ENCODE measurements around the gene CENPB.

The CENPB gene

GRCh38 chr20:3749087-3749688 lies 37.4 kb downstream of the CENPB start:
- DNase-seq: no peak

DNA sequence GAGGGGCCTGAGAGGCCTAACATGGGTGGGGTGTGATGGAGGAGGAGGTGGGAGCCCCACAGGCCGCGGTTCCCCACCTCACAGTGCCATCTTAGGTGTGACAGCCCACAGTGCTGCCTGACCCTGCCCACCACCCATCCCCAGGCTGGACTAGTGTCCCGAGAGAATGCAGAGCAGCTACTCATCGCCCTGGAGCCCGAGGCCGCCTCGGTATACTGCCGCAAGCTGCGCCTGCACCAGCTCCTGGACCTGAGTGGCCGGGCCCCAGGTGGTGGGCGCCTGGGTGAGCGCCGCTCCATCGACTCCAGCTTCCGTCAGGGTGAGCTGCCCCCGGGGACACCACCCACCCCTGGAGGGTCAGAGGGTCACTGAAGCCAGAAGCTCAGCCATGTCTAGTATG lies 38.5 kb downstream of the CENPB start:
- DNase-seq: no peak

DNA sequence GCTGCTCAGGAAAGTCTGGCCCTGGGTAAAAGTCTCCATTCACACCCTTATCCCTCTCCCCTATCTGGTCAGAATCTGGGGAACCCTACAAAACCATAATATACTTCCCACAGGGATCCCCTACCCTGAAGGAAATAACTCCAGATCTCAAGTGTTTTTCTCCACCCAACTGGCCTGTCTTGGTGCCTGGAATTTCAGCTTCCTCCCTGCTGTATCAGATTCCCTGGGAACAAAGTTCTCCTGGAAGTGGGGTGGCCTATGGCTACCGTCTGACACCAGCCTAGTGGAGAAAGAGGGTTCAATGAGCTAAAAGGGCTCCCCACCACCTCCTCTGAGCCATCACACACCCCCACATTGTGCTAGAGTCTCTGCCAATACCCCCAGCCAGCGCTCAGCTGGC lies 39.1 kb downstream of the CENPB start:
- DNase-seq: no peak

DNA sequence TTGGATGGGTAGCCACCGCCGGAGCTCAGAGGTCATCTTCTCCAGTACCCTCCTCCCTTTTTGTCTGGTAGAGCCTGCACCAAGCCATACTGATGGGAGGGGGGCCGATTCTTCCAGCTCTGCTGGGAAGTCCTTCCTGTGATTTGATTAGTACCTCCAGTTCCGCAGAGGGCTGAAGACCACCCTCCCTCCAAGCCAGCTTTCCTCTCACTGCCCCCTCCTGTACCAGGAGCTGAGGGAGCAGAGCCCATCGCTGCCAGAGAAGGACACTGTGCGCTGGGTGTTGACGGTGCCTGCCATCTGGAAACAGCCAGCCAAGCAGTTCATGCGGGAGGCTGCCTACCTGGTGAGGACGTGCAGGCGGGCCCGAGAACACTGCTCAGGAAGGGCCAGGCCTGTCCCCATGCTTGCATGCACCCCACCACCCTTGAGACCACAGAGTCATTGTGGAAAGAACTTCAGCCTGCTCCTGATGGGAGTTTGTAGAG lies 40.8 kb downstream of the CENPB start:
- no peak for DNase-seq

GRCh38 chr20:3744806-3745685 lies 41.5 kb downstream of the CENPB start:
- DNase-seq: no peak

- no peak for DNase-seq
Observed at GRCh38 chr20:3744037-3744436, 42.5 kb downstream of the CENPB start.

DNA sequence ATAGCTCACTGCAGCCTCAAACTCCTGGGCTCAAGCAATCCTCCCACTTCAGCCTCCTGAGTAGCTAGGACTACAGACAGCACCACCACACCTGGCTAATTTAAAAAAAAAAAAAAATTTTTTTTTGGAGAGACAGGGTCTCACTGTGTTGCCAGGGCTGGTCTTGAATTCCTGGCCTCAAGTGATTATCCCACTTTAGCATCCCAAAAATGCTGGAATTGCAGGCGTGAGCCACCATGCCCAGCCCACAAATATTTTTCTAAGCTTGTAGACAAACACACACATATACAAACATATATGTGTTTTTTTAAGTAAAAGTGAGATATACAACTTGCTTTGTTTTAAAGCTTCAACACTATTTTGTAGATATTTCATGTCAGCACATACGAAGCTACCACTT lies 43.3 kb downstream of the CENPB start:
- DNase-seq: no peak

- DNase-seq: no peak
Observed at GRCh38 chr20:3741836-3742458, 44.6 kb downstream of the CENPB start.

GRCh38 chr20:3740615-3741301 lies 45.8 kb downstream of the CENPB start:
- DNase-seq: no peak

DNA sequence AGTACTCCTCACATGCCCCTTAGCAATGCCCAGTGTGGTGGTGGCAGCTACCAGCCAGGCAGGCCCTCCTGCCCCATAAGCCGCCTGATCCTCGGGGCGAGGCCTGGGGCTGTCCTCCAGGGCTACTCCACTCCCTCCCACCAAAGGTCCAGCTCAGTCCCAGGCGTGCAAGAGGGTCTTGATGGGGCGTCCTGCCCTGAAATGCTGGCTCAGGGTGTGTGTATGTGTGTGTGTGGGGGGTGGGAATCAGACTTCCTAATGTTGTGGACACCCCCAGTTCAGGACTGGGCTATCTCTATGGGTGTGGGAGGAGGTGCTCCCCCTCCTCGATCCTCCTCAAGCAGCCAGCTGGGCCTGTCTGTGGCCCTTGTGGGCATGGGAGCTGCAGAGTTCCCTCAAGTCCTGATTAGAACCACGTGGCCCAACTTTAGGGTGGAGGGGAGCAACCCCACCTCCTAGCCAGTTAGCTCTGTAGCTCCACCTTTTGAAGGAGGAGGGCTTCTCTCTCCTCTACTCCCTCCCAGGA lies 46.6 kb downstream of the CENPB start:
- DNase-seq: no peak

GRCh38 chr20:3739054-3739925 lies 47.2 kb downstream of the CENPB start:
- DNase-seq: no peak

DNA sequence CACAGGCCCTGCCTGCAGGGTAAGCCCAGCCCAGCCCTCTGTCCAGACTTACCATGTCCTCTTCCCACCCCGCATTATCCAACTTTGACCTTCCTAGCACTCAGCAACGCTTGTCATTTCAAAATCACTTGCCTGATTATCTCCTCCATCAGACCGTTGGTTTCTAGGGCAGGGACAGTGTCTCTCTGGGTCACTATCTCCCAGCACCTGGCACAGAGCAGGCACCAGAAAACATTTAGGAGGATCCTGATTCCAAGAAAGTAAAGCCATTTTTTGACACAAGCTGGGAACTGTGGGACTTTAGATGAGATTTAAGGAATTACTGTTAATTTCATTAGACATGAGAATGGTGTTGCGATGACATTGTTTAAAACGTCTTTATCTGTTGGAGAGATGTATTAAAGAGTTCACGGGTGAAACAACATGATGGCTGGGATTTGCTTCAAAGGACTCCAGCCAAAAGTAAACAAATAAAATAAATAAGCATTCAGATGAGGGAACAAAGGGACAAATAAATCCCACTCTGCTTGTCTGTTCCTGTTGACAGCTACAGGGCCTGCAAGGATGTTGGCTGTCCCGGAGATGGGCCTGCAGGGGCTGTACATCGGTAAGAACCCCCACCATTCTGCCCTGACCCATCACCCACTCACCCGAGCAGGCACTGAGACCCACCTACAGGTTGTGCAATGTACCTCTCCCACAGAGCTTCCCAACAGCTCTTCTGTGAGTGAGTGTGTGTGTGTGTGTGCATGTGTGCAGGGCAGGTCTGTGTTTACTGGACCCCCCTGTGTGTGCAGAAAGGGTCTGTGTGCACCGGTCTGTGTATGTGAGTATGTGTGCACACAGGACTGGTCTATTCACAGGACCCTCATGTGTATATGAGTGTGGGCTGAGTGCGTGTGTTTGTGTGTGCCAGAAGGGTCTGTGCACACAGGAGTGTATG lies 48.2 kb downstream of the CENPB start:
- no peak for DNase-seq

DNA sequence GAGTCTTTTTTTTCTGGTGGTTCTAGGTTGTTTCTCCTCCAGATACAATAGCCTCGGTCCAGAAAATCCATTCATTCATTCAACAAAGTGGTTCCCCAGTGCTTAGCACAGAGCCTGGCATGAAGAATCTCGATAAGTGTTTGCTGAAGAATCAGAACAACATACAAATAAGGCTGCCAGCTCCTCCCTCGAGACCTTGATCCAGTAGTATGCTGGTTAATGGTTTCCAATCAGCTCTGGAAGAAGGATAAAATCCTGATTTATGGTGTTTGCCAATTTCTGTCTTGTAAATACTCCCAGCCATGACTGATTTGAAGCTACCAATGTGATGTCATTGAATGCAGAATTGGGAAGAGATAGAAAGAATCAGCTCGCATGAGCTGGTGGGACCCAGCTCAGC lies 50.8 kb downstream of the CENPB start:
- DNase-seq: no peak

DNA sequence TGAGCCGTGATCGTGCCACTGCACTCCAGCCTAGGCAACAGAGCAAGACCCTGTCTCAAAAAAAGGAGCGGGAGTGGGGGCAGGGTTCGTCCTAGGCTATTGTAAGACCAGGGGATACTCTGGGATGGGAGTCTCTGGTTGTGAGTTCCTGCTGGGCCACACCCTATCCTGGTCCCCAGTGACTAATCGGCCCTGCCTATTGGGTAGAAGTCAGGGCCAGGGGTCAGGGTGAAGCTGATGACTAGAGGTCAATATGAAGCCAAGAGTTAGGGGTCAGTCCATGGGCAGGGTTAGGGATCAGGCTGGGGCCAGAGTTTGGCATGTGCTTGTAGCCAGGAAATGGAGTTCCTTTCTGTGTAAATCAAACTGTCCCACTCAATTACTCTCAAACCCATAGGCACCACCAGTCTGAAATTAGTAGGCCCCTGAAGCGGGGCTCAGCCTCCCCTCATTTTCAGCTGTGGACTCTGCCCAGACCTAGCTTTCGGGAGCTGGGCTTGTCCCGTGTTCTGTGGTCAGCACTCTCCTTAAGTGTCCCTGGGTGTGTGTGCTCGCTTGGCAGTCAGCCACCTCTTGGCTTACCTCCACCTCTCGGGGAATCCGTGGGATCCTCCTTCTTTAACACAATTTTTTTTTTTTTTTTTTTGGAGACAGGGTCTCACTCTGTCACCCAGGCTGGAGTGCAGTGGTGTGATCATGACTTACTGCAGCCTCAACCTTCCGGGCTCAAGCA lies 52.3 kb downstream of the CENPB start:
- DNase-seq: no peak
